H1 (cell line): ENCODE measurements around the gene MPV17L.
"Not testable (repeated sequence)": the region's sequence is repeated elsewhere in the genome, so short reads cannot be mapped to it uniquely, and the experiment has no call there.

Experiments used
- ATF2 ChIP-seq: IDR thresholded peaks from 2 replicates; pipeline ENCODE4 v1.6.1; 2012; ENCODE audit warnings: low read length, inconsistent platforms
- CHD1 ChIP-seq: IDR thresholded peaks from 2 replicates; pipeline ENCODE4 v1.6.1; 2012; ENCODE audit warnings: low read depth, low read length, improper control_type of control experiment
- CTCF ChIP-seq, 3 experiments: IDR thresholded peaks; 1 replicate in 2 of 3; 2 replicates in 1 of 3; pipeline versions ENCODE4 v1.5.1 to v1.6.1; 2011; ENCODE audit warnings: low read length in 3 of 3, mild to moderate bottlenecking in 3 of 3, inconsistent platforms in 2 of 3, low read depth in 1 of 3, moderate library complexity in 1 of 3; ENCODE audit not compliant: insufficient read depth in 1 of 3; ENCODE audit errors: control extremely low read depth in 1 of 3
- EP300 ChIP-seq, 2 experiments: IDR thresholded peaks; 1 replicate in 1 of 2; 2 replicates in 1 of 2; pipeline ENCODE4 v1.6.1; 2011 to 2012; ENCODE audit warnings: low read depth in 2 of 2, low read length in 2 of 2, mild to moderate bottlenecking in 2 of 2, borderline replicate concordance in 1 of 2, inconsistent platforms in 1 of 2, moderate library complexity in 1 of 2
- GABPA ChIP-seq: IDR thresholded peaks from 2 replicates; pipeline ENCODE4 v1.6.1; 2011; ENCODE audit warnings: mild to moderate bottlenecking, low read length, moderate library complexity, borderline replicate concordance; ENCODE audit not compliant: insufficient read depth
- MAFK ChIP-seq: IDR thresholded peaks from 2 replicates; pipeline ENCODE4 v1.6.1; 2012; ENCODE audit warnings: low read depth, mild to moderate bottlenecking, improper control_type of control experiment, low read length
- MAX ChIP-seq: IDR thresholded peaks from 2 replicates; pipeline ENCODE4 v1.6.1; 2012; ENCODE audit warnings: inconsistent platforms
- POLR2A ChIP-seq, 2 experiments: IDR thresholded peaks; 1 replicate in 1 of 2; 2 replicates in 1 of 2; pipeline ENCODE4 v1.6.1; 2011; ENCODE audit warnings: low read depth in 2 of 2, low read length in 2 of 2, mild to moderate bottlenecking in 2 of 2; ENCODE audit errors: control extremely low read depth in 1 of 2
- POLR2AphosphoS5 ChIP-seq: IDR thresholded peaks from 2 replicates; pipeline ENCODE4 v1.6.1; 2011; ENCODE audit warnings: low read depth, low read length
- POU5F1 ChIP-seq: IDR thresholded peaks from 2 replicates; pipeline ENCODE4 v1.6.1; 2011; ENCODE audit warnings: low read depth, mild to moderate bottlenecking, low read length, moderate library complexity
- RFX5 ChIP-seq: IDR thresholded peaks from 2 replicates; pipeline ENCODE4 v1.6.1; 2011; ENCODE audit warnings: low read depth, low read length, improper control_type of control experiment, borderline replicate concordance
- SIN3A ChIP-seq, 2 experiments: IDR thresholded peaks in 1 of 2; conservative IDR thresholded peaks in 1 of 2; 2 replicates each; pipeline ENCODE4 v1.6.1; 2011 to 2012; ENCODE audit warnings: low read length in 2 of 2, improper control_type of control experiment in 1 of 2, low read depth in 1 of 2, mild to moderate bottlenecking in 1 of 2
- TEAD4 ChIP-seq: IDR thresholded peaks from 2 replicates; pipeline ENCODE4 v1.6.1; 2012; ENCODE audit warnings: low read depth, low read length, inconsistent platforms, mixed read lengths
- YY1 ChIP-seq: IDR thresholded peaks from 2 replicates; pipeline ENCODE4 v1.6.1; 2011; ENCODE audit warnings: low read depth, mild to moderate bottlenecking, low read length

- not testable (repeated sequence) for TF ChIP-seq CTCF (IDR thresholded peaks at IDR 0.05; ENCODE audit: control extremely low read depth in 1 of 3, insufficient read depth in 1 of 3, low read depth in 1 of 3, low read length in 3 of 3); MAX; MAFK; YY1; GABPA; POLR2A (IDR thresholded peaks at IDR 0.05; ENCODE audit: control extremely low read depth in 1 of 2, low read depth in 2 of 2, low read length in 2 of 2); ATF2; CHD1; SIN3A (conservative IDR thresholded peaks at IDR 0.05 in 1 of 2, IDR thresholded peaks at IDR 0.05 in 1 of 2; ENCODE audit: low read depth in 1 of 2, low read length in 2 of 2); POU5F1; EP300 (IDR thresholded peaks at IDR 0.05; ENCODE audit: borderline replicate concordance in 1 of 2, low read depth in 2 of 2, low read length in 2 of 2); RFX5; POLR2AphosphoS5; TEAD4
These were observed 35.3 kb downstream of the MPV17L start for GRCh38 chr16:15430884-15431283.
